ENCODE measurements around the gene CCT7. TPM values are rescaled to one million over a fixed set of nuclear protein-coding genes. Genes with fewer than 3 reads are reported as not detected.

The CCT7 gene
- total and polyA plus RNA-seq, 2 of the 8 experiments (the other 6 are each of a cell fraction or from before 2014, with no cell fraction given): 440 to 474 TPM

- Histone ChIP-seq H2BK20ac (ENCODE audit: low read length) (no peak overlapping the region), H3K27ac (ENCODE audit: low read depth, low read length) (no peak overlapping the region), H2BK120ac (replicated peaks; ENCODE audit: low read depth, low read length) (no peak overlapping the region), H3K18ac (ENCODE audit: extremely low read depth, low read length) (no peak overlapping the region), H2AFZ (ENCODE audit: low read length) (no peak overlapping the region), H3K9me3 (ENCODE audit: insufficient read depth in 2 of 2, low read depth in 1 of 2, low read length in 1 of 2) (no peaks in the 10 kb centered on the region), H4K91ac (replicated peaks; ENCODE audit: insufficient read length, low read length) (no peak overlapping the region), H3K4ac (replicated peaks; ENCODE audit: insufficient read length, low read depth, low read length) (no peak overlapping the region), H3K36me3 (ENCODE audit: control insufficient read depth in 2 of 4, insufficient read depth in 4 of 4, low read length in 3 of 4) (peaks cover 3 to 24% (median 8%) of the 10 kb centered on the region in 4 experiments; a peak in 5 of 8 replicates), H3K4me1 (replicated peaks in 1 of 4; ENCODE audit: control insufficient read depth in 3 of 4, insufficient read depth in 4 of 4, low read length in 3 of 4) (peaks cover 0 to 12% (median 4%) of the 10 kb centered on the region in 4 experiments; a peak in 3 of 7 replicates), H3K4me2 (ENCODE audit: insufficient read depth in 1 of 2, low read depth in 2 of 2, low read length in 2 of 2) (no peak overlapping the region), H3K27me3 (replicated peaks in 1 of 4; ENCODE audit: control insufficient read depth in 3 of 4, extremely low read depth in 1 of 4, insufficient read depth in 3 of 4, low read length in 3 of 4) (no peaks in the 10 kb centered on the region), H2BK15ac (ENCODE audit: low read length) (no peak overlapping the region), H3K9ac (replicated peaks in 1 of 4; ENCODE audit: extremely low read depth in 1 of 4, low read depth in 3 of 4, low read length in 3 of 4) (no peak overlapping the region), H2BK12ac (ENCODE audit: low read depth, low read length) (no peak overlapping the region), H3K79me2 (ENCODE audit: control insufficient read depth in 1 of 2, insufficient read depth in 2 of 2, low read length in 2 of 2) (no peaks in the 10 kb centered on the region), H2AK5ac (ENCODE audit: low read depth, low read length) (no peak overlapping the region), H3K79me1 (ENCODE audit: low read depth, low read length) (no peaks in the 10 kb centered on the region), H4K5ac (ENCODE audit: insufficient read length, low read depth, low read length) (no peak overlapping the region), H3K23me2 (ENCODE audit: low read depth, low read length) (no peaks in the 10 kb centered on the region; the same call in 1 of the 2 replicates), H3K56ac (replicated peaks; ENCODE audit: insufficient read length, low read depth, low read length) (no peak overlapping the region), H3K4me3 (ENCODE audit: extremely low read depth in 1 of 4, insufficient read depth in 2 of 4, low read depth in 3 of 4, low read length in 4 of 4) (no peak overlapping the region), H3K14ac (ENCODE audit: insufficient read length) (no peak overlapping the region), H3K23ac (ENCODE audit: insufficient read length) (no peak overlapping the region), H4K8ac (ENCODE audit: extremely low read depth, insufficient read depth, low read length) (no peak overlapping the region), H2BK5ac (ENCODE audit: low read depth, low read length) (no peak overlapping the region), H4K20me1 (replicated peaks in 1 of 2; ENCODE audit: control insufficient read depth in 1 of 2, insufficient read depth in 2 of 2, low read length in 2 of 2) (peaks cover 15 to 22% of the 10 kb centered on the region in 2 experiments)
- ChIA-PET POLR2A (ENCODE audit: partially characterized antibody) (interaction anchor here (0.9 to 5.1 kb wide), 5 partner anchors 8 to 25 kb away, joined by 3 to 53 read pairs (median 3); partner anchors contain the start of genes CCT7, FBXO41 and PRADC1), CTCF (ENCODE audit: partially characterized antibody) (interaction anchor here (0.6 to 7.0 kb wide), 13 partner anchors 9 to 1320 kb away, joined by 3 to 51 read pairs (median 4); partner anchors contain the start of genes CCT7, EGR4, PRADC1 and SMYD5)
- FAIRE-seq (no peak), DNase-seq (ENCODE audit: low read depth in 1 of 2, low spot score in 2 of 2) (no peak)
- WGBS, 2 experiments (ENCODE audit: extremely low coverage in 1 of 2, insufficient coverage in 1 of 2, insufficient read length in 1 of 2, insufficient replicate concordance in 2 of 2, low coverage in 1 of 2, low lambda C conversion rate in 2 of 2, missing lambda C conversion rate in 1 of 2): 92% methylated on average over 8 of the region's 8 CpGs; no CpG with 5 or more reads in 1 of the 2 experiments
- TF ChIP-seq CBX5 (IDR thresholded peaks at IDR 0.05; ENCODE audit: low read depth, low read length) (no peak), SAP30 (IDR thresholded peaks at IDR 0.05; ENCODE audit: insufficient read depth, insufficient replicate concordance, low read length) (no peak), SP1 (IDR thresholded peaks at IDR 0.05; ENCODE audit: low read depth, low read length) (no peak), EP300 (IDR thresholded peaks at IDR 0.05; ENCODE audit: borderline replicate concordance in 1 of 2, low read depth in 2 of 2, low read length in 2 of 2) (no peak), GABPA (IDR thresholded peaks at IDR 0.05; ENCODE audit: borderline replicate concordance, insufficient read depth, low read length) (no peak), SP4 (IDR thresholded peaks at IDR 0.05; ENCODE audit: low read length) (no peak)
Observed at GRCh38 chr2:73259276-73259675, 25.2 kb downstream of the CCT7 start.

Data from H1 (cell line).